GM18868 (cell line): ENCODE measurements around the gene AKAP4.

Source experiments
- ATAC-seq: cut with Tn5 transposase; IDR thresholded peaks from one replicate; pipeline ENCODE4 v1.9.1; 2021; ENCODE audit warnings: mild to moderate bottlenecking, moderate library complexity; ENCODE audit not compliant: unreplicated experiment

AKAP4 gene, protein sequence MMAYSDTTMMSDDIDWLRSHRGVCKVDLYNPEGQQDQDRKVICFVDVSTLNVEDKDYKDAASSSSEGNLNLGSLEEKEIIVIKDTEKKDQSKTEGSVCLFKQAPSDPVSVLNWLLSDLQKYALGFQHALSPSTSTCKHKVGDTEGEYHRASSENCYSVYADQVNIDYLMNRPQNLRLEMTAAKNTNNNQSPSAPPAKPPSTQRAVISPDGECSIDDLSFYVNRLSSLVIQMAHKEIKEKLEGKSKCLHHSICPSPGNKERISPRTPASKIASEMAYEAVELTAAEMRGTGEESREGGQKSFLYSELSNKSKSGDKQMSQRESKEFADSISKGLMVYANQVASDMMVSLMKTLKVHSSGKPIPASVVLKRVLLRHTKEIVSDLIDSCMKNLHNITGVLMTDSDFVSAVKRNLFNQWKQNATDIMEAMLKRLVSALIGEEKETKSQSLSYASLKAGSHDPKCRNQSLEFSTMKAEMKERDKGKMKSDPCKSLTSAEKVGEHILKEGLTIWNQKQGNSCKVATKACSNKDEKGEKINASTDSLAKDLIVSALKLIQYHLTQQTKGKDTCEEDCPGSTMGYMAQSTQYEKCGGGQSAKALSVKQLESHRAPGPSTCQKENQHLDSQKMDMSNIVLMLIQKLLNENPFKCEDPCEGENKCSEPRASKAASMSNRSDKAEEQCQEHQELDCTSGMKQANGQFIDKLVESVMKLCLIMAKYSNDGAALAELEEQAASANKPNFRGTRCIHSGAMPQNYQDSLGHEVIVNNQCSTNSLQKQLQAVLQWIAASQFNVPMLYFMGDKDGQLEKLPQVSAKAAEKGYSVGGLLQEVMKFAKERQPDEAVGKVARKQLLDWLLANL

DNA sequence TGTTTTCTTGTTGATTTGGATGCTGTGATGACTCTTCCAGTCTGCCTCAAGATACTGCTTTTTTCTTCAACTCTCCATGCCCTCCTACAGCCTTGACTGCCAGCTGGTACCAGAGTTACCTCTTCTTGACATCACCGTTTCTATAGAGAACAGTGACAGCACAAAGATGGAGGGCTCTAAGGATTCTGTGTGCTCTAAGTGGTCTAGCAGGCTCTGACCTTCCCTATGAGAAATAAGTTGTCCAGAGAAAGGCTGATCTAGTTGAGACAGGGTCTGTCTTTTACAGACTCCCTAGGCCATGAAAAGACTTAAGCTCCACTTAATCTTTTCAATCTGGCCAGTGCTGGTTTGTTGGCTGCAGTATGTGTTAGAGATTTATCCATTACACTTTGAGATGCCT lies at the start of gene AKAP4:
Gene AKAP4, minus strand, starts transcription at position 101 of the 400 bp plus-strand sequence. CDS start 118 bp downstream, outside the sequence.
- no peak for ATAC-seq

DNA sequence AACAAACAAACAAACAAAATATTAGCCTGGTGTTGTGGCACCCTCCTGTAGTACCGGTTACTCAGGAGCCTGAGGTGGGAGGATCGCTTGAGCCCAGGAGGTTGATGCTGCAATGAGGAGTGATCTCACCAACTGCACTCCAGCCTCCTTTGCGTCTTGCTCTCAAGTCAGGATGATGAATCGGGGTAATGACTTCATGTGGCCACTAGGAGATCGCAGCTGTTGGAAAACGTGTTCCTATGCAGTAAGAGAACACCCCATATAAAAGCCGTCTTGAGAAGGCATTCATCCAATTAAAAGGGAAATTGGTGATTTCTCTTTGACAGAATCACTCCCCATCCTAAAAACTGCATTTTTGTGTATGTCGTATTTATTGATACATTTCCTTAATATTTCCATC lies 10.7 kb upstream of the AKAP4 start:
- ATAC-seq, result peak; percentile 49

DNA sequence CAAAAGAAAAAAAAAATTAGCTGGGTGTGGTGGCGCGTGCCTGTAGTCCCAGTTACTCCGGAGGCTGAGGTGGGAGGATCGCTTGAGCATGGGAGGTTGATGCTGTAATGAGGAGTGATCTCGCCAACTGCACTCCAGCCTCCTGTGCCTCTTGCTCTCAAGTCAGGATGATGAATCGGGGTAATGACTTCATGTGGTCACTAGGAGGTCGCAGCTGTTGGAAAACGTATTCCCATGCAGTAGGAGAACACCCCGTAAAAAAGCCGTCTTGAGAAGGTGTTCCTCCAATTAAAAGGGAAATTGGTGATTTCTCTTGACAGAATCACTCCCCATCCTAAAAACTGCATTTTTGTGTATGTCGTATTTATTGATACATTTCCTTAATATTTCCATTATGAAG lies 5.9 kb upstream of the AKAP4 start:
- ATAC-seq, result no peak

DNA sequence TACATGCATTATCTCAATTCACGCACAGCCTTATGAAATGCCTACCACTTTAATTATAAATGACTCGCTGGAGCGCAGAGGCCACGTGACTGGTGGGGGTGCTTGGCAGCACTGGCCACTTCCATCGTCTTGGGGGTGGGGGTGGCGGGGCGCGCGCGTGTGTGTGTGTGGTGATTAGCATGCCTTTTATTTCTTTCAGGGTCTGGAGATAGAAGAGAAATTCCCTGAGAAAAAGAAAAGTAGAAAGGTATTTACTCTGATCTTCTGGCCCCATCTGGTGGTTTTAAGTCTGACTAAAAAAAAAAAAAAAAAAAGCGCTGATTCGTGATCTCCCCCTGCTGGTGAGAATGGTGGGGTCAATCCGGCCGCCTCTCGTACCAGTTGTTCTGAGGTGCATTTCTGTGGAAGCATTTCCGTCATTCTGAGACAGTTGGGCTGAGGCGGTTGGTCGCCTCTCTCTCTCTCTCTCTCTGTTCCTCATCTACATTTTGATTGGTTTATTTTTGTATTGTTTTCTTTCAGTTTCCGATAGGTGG lies 3.6 kb upstream of the AKAP4 start, which contains the start of gene CCNB3:
Gene CCNB3, plus strand, starts transcription at position 402 of the 536 bp plus-strand sequence. CDS start 80,399 bp downstream, outside the sequence.
- ATAC-seq, result peak; percentile 99

DNA sequence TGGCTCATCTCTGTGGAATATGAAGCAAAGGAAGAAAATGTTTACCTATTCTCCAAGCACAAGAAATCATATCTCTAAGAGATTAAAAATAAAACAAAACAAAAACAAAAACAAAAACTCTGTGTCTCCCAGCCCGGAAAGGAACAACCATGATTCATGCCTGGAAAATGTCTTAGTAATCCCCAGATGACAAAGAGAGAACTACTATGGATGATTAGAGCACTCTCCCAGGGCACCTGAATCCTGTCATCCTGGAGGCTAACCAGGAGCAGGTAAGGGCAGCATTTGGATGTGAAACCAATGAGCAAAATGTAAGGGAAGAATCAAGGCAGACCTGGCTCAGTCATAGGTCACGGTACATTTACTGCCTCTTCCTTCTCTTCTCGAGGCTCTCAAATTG lies 1.7 kb upstream of the AKAP4 start:
- ATAC-seq, result no peak

DNA sequence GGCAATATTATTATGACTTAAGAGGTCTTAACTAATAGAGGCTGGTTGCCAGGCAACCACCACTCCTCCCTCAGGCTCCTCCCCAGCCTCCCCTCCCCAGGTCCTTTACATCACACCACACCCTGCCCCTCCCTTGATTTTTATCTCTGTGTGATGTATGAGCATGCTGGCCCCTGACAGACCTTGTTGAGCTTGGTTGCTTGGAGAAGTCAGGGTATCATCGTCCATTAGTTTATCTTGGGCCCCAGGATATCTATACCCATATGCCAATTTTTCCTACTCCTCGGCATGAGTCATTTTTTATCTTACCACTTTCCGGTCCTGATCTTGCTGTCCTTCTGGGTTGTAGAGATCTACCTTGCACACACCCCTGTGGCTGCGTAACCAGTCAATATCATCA lies 2.5 kb downstream of the AKAP4 start:
- no peak for ATAC-seq

DNA sequence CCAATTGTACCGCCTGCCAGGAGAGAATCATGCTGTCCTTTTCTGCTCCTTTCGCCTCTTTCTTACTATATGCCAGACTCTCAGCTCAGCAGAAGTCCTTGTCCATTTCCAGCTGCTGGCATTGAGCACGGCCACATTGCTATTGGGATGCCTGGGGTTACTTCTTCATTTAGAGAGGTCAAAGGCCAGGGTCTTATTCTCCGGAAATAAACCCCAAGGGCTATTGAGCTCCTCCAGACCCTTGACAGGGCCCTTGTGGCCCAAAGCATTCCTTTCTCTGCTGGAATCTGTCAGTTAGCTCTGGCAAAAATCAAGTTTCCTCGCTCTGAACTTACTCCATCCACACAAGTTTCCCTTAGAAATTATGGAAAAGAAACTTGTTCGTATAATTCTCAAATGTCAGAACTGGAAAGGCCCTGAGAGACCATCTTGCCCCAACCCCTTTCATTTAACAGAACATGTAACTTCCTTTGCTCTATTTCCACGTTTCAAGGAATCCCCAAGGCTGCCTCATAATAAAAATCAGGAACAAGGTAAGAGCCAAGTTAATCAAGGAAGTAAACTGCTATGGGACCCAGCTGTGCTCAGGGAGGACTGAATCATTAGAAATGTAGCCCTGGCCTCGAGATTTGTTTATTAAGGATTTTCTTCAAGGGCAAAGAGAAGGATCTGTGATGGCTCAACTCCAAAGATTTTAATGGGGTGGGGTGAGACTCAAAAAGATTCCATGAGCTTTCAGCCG lies 11.8 kb downstream of the AKAP4 start:
- ATAC-seq, result no peak

DNA sequence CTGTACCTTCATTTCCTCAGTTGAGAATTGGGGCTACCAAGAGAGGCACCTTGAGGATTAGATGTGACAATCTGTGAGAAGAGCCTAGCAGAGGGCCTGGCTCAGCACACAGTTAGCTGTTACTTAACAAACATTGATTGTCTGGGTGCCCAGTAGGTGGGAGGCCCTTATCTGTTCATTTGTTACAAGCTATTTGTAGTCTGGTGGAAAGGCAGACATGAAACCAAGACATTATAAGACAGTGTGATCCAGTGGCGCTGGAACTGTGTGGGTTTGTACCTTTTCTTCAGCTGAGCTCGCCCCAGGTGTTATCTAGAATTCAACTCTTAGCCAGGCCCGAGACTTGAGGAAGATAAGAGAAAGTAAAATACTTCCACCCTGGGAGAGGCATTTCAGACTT lies 16.9 kb downstream of the AKAP4 start:
- ATAC-seq, result no peak

DNA sequence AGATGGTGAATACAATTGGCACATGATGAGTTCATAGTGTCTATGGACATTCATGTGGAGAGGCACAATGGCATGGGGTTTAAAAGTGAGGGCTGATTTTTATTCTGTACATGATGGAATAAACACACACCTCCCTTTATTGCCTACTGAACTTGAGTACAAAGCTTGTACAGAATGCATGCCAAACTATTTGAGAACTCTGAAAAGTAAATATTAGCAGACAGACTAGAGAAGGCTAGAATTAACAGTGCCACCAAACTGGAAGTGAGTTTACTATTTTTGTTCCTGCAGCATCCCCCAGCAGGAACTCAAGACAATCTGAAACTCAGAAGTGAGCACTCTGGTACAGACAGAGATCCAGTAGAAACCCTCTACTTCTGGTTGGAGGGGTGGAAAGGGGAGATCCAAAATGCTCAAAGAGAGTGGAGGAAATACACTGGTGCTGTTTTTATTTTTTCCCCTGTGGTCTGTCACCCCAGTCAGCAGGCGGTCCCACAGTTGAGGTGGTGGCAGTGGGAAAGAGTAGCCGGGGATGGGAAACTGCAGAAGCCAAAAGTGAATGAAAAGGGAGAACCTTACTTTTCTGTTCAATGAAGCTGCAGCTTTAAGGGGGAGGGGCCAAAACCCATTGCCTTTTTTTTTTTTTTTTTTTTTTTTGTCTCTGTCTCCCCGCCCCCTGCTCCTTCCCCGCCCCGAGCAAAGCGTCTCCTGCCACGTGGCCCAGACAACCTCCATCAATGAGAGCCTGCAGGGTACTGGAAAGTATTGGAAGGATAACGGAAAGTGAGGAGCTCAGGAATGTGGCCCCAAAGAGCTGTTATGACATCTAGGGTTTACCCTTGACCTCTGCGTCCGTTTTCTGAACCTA lies 20.5 kb downstream of the AKAP4 start:
- no peak for ATAC-seq

DNA sequence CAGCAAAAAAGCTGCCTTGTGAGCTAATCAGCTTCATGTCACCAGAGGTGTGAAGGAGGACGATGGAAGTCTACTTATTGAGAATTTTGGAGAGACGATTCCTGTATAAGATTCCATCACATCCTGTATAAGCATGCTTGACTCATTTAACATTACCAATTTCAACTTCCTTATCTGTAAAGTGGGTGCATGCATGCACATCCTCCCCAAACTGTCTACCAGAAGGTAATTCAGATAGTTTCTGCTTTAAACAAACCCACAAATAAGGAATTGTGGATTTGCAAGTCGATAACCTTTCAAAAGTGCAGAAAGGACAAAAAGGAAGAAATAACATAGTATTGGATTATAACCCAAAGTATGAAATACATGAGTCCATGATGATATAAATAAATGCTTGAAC lies 31.1 kb downstream of the AKAP4 start:
- ATAC-seq, result no peak

DNA sequence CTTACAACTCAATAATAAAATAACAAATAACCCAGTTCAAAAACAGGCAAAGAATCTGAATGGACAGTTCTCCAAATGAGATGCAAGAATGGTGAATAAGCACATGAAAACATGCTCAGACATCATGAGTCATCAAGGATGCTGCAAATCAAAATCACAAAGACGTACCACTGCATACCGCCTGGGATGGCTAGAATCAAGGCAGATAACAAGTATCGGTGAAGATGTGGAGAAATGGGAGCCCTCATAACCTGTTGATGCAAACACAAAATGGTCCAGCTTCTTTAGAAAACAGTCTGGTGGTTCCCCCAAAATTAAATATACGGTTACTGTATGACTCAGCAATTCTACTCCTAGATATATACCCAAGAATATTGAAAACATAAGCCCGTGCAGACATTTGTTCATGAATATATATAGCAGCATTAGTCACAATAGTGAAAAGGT lies 32.5 kb downstream of the AKAP4 start:
- ATAC-seq, result peak; percentile 75

DNA sequence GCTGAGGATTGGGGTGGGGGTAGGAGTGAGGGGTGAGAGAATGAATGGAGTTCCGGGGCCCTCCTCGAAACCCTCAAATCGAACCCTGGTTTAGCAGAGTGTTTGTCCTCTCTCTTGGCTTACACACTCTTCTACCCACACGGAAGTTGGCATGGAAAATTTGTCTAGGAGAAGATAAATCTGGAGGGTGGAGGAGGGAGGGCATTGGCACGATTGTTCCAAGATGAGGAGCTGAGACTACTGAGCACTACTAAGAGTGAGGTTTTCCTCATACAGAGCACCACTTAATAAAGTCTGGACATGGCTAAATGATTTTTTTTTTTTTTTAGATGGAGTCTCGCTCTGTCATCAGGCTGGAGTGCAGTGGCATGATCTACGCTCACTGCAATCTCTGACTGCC lies 33.4 kb downstream of the AKAP4 start:
- no peak for ATAC-seq

DNA sequence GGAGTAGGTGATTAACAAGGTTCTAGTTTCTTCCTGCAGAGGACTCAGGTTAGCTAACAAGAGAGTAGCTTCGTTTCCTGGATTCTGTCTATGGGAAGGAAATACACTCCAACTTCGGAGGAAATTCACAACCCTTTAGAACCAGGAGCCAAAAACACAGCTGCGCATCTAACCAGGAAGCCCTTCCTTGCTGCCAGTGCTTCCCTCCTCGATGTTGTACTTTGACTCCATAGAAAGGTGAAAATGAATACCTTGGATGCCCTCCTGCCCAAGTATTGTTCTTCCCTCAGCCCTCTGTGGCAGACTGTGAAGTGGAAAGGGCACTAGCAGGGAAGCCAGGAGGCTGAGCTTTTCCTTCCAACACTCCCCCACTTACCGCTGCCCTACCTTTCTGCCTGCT lies 35.1 kb downstream of the AKAP4 start:
- no peak for ATAC-seq

DNA sequence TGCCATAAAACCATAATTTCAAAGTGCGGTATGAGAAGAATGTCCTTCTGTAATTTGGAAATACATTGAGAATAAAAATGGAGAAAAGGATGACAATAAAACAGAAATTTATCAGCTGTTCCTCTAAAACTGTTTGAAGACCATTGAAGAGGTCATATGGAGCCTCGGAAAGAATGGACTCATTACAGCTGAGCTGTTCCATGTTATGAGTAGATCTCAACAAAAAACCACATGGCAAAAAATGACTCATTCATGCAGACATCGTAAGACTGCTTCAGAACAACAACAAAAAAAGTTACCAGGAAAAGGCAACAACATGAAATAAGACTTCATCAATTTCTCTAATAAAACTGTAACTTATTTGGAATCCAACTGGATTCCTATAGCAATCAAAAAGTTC lies 39.7 kb downstream of the AKAP4 start:
- no peak for ATAC-seq

DNA sequence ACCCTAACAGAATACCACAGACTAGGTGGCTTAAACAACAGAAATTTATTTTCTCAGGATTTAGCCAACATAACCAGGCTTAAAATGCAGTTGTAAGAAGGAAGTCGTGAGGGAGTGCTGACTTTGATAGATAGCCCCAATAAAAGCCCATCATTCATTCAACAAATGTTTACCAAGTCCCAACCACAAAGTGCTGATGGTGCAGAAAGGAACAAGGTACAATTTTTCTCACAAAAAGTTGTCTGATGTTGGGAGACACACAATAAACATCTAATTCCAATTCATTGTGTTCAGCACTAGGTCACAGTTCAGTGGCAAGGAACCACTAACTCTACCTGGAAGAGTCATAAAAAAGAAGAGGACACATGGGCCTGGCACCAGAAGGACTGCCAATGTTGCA lies 42.2 kb downstream of the AKAP4 start:
- ATAC-seq, result no peak

DNA sequence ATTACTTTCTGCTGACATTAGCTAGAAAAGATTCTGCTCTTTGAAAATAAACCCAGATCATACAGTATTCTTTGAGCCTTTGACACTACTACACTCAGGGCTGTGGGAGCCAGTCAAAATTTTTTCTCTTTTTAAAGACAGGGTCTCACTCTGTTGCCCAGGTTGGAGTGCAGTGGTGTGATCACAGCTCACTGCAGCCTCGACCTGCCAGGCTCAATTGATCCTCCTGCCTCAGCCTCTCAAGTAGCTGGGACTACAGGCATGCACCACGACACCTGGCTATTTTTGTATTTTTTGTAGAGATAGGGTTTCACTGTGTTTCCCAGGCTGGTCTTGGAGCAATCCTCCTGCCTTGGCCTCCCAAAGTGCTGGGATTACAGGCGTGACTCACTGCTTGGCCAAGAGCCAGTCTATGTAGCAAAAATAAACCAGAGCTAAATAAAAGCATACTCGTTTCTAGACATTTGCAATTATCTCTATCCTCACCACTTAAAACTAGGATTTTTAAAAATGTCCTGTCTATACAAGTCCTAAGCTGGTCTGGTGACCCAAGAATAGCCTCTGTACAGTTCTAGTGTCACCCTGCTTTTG lies 43.2 kb downstream of the AKAP4 start:
- no peak for ATAC-seq

DNA sequence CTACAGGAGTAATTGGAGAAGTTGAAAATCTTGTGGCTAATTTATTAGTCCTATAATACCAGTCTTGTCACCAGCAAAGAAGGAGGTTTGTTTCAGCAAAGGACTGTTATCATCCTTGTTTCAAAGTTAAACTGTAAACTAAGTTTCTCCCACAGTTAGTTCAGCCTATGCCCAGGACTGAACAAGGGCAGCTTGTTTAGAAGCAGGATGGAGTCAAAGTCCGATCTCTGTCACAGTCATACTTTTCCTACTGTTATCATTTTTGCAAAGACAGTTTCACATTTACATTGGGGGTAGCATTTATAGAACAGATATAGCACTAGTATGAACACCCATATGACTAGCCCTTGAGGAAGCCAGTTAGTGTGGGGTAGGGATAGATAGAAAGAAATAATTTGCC lies 46.4 kb downstream of the AKAP4 start:
- ATAC-seq, result no peak

DNA sequence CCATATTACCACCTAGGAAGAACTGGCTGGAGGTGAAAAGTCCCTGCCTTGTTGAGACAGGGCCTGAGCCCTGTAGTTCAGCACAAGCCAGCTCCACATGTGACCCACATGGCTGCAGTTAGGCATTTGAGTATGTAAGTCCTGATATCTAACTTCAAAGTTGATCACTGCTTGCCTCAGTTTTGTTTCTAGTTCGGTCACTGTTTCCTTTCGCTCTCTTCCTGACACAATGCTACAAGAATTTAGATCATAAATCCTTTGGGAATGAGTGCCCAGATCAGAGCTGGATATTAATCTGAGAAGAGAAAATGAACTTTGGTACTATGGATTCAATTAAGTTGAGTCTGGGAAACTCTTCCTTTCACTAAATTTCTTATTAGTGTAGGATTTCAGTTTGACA lies 48.4 kb downstream of the AKAP4 start:
- ATAC-seq, result no peak

DNA sequence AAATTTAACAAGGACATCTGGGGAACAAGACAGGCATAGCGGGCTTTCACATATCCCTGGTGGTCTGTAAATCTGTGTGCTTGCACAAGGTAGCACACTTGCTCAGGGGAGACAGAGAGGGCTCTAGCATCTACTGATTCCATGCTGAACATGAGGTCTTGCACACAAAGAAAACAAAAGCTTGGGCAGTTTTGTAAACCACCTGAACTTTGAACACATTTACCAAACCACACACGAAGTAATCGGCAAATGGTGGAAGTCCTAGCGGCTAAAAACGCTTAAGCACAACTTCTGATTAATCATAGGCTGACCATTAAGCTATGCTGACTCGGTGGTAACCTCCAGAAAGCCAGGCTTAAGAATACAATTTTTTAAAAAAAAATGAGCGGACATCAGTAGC lies 52.8 kb downstream of the AKAP4 start:
- ATAC-seq, result no peak
